C4-2B (cell line): ENCODE results near the gene SRC.

Experiments
- CTCF ChIP-seq: fragments of 450-650 bp; conservative IDR thresholded peaks from 2 replicates; pipeline ENCODE4 v1.5.1; 2017; ENCODE audit warnings: mild to moderate bottlenecking
- ZFX ChIP-seq: fragments of 450-650 bp; IDR thresholded peaks from 2 replicates; pipeline ENCODE4 v1.6.1; 2017

- no peak for TF ChIP-seq CTCF
- TF ChIP-seq ZFX: no peak
Observed at GRCh38 chr20:37348792-37349516, 3.0 kb downstream of the SRC start.
